ENCODE measurements around the gene SLC13A1. TPM values are rescaled to one million over a fixed set of nuclear protein-coding genes. Genes with fewer than 3 reads are reported as not detected.

The SLC13A1 gene
- polyA plus RNA-seq, 4 donors, result 0.25 to 21.4 (median 18.1) TPM

DNA sequence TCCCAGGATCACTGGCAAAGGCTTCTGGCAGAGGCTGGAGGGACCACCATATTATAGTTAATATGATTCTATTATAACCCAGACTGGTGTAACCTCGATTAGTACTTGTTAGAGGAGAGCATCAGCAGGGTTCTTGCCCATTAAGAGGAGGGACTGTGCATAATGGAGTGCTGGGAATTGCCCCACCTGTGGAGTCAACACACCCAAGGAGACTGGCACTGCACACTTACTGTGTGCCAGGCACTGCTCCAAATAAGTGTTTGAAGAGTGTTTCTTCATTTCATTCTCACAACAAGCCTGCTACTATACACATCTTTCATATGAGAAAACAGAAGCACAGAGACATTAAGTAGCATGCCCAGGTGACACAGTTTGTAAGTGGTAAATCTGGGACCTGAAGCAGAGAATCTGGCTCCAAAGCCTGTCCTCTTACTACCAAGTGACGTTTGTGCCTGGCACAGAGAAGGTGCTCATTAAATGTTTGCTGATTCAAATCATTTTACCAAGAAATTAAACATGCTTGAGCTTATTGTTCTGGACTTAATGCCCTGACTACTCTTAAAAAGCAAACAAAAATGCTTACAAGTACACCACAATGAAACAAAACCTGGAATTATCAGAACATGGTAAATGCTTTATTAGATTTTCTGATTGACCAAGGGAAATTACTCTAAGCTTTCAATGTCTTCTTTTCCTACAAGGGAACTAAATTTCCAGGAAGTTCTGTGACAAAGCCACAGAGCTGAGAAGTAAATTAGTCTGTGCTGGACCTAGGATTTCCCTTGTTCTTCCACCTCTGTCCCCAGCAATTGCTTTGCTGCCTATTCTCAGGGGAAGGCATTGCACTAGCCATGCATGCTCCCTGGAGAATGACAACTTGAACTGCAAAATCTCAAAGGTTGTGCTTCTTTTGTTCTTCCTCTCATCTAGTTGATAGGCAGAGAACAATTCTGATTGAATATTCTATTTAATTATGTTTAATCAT is 809 bp downstream of the SLC13A1 start:
- no peak for DNase-seq (ENCODE audit: low read depth in 4 of 4, low spot score in 3 of 4)

DNA sequence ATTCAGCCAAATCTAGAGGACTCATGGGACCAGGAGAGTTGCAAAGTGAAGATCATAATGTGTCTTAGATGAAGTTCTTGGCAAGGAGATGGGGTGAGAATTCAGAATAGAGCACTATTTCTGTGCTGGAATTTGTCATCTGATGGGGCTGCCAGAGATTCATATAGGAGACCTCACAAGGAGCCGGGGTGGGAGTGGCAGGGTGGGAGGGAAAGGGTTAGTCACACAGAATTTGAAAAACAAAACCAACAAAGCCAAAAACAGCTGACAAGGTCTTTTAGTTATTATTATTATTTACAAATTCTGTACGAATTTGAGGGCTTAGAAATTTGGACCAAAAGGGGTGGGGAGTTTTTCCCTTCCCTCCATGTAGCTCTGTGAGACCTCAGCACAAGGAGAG is 1.7 kb downstream of the SLC13A1 start:
- no peak for DNase-seq (ENCODE audit: low read depth in 4 of 4, low spot score in 3 of 4)

DNA sequence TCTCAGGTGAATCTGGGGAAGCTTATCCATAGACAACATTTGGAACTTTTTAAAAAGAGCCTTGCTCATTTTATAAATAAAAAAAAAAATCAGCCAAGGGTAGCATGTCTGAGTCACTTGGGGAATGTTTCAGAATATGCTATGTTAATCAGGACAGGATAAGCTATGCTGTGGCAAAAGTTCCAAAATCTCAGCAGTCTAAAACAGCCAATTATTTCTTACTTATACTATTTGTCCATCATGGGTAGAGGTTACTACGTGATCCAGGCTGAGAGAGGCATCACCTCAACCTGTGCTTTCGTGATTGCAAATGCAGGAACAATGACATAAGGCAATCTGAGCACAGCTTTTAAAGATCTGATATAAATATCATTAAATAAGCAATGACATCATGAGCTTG is 6.5 kb downstream of the SLC13A1 start:
- no peak for DNase-seq (ENCODE audit: low read depth in 4 of 4, low spot score in 3 of 4)

DNA sequence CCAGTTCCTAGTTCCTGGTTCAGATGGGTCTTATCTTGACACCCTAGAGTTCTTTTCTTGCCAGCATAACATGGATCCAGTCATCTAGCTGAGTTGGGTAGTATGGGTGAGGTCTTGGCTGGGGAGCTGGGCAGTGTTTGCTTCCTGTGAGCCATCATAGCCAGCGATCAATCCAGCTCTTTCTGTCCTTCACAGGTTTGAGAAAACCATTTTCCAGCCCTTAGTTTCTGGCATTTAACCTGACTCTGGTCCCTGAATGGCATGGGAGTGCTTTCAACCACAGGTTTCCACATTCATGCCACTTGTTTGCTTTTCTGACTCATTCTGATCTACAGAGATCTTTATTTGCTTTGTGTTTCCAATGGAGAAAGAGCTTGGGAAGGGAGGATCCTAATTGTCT is 8.6 kb downstream of the SLC13A1 start:
- no peak for DNase-seq (ENCODE audit: low read depth in 4 of 4, low spot score in 3 of 4)

DNA sequence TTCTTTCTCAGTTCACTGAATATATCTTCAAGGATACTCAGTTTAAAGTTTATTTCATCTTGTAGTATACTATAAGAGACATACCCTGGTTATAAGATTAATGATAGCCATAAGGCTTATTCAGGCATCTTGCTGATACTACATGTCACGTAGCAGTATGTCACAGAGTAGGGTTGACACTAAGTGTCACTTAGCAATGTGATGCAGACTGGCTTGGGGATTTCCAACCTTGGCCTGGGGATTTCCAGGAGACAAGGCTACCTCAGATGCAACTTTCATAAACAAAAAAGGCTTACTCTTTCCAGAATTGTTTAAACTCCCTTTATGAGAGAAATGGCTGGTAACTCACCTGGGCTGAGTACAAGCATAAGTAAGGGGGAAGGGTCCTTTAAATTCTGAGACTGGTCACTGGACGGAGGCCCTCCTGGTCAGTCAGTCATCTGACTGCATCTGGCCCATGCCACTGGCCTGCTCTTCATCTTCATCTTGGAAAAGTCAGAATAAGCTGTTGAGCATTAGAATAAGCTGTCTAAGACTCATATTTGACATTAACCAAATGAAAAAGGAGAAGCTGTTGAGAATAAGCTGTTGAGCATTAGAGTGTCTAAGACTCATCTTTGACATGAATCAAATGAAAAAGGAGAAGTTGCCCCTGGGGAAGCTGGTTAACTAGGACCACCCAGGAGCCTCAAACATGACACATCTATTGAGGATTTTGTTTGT is 9.5 kb downstream of the SLC13A1 start:
- no peak for DNase-seq (ENCODE audit: low read depth in 4 of 4, low spot score in 3 of 4)

DNA sequence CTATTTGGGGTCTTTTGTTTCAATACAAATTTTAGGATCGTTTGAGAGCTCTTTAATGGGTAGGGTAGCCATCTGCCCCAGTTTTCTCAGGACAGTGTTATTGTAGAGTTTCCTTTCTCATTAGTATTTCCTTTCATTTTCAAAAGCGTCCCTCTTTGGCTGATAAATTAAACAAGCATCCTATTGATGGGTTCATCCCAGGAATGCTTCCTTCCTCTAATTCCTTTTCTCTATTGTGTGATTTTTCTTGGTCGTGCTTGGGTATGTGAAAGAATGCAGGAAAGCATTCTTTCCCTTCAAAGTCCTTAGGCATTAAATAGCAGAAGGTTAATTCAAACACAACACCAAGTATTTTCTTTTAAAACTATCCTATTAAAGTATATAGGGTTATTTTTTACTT is 14.0 kb downstream of the SLC13A1 start:
- DNase-seq (ENCODE audit: low read depth in 4 of 4, low spot score in 3 of 4), result no peak

DNA sequence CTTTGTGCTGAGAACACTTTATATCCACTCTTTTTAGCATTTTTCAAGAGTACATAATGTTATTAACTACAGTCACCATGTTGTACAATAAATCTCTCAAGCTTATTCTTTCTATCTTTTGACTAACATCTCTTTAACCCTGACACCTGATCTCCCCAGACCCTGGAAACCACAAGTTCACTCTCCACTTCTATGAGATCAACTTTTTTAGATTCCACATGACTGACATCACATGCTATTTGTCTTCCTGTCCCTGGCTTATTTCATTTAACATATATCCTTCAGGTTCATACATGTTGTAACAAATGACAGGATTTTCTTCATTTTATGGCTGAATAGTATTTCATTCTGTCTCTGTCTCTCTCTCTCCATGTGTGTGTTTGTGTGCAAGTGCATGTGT is 15.5 kb downstream of the SLC13A1 start:
- DNase-seq (ENCODE audit: low read depth in 4 of 4, low spot score in 3 of 4), result no peak

DNA sequence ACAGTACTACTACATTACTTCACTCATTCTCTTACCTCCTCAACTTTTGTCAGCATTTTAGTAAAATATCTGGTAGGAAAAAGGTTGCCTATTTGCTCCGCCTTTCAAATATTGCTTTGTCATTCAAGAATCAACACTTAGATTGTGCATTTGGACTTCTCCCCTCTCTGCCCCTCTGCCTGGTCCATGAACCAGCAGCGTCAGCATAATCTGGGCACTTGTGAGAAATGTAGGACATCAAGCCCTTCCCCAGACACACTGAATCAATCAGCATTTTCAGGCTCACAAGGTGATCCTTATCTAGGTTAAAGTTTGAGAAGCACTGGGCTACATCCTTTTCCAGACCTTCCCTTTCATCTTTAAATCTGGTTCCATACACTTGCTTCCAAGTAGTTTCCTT is 16.3 kb downstream of the SLC13A1 start:
- DNase-seq (ENCODE audit: low read depth in 4 of 4, low spot score in 3 of 4), result no peak

DNA sequence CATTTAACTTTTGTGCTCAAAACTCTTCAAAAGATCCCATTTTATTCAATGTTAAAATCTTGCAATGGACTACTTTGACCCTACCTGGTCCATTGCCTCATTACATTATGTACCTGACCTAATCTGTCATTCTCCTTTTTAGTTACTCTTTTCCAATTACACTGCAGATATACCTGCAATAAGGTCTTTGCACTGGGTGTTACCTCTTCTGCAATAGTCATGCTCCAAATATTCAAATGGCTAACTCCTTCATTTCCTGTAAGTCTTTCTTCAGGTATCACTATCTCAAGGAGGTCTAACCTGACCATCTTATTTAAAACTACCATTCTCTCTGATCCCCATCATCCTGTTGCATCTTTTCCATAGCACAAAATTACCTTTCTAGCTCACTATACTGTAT is 22.3 kb downstream of the SLC13A1 start:
- no peak for DNase-seq (ENCODE audit: low read depth in 4 of 4, low spot score in 3 of 4)

DNA sequence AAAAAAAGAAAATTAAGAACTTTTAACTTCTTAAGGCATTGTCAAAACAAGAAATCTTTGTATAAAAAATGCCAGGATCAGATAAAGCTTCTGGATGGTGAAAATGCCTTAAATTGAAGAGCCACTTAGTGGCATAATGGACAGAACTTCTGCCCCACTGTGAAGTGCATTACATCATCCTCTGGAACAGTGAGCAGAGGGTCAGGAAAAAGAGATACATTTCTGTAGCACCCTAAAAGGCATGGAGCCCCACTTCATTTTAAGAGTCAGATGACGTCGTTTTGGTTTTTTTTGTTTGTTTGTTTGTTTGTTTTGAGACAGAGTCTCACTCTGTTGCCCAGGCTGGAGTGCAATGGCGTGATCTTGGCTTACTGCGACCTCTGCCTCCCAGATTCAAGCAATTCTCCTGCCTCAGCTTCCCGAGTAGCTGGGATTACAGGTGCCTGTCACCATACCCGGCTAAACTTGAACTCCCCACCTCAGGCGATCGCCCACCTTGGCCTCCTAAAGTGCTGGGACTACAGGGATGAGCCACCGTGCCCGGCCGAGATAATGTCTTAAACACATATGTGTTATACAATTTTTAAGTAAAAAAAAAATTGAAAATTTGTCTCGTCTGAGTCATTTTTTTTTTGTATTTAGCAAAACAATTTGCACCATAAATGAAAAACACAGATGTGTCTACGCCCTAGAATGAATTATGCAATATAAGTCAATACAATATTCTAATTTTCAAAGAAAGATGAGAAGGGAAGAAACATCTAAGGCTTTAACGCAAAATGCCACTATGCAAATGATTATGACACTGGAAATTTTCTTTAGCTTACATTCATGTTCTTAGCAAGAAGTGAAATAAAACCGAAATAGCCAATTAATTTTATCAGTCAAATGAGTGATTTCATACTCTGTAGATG is 29.2 kb downstream of the SLC13A1 start:
- DNase-seq (ENCODE audit: low read depth in 4 of 4, low spot score in 3 of 4), result no peak

DNA sequence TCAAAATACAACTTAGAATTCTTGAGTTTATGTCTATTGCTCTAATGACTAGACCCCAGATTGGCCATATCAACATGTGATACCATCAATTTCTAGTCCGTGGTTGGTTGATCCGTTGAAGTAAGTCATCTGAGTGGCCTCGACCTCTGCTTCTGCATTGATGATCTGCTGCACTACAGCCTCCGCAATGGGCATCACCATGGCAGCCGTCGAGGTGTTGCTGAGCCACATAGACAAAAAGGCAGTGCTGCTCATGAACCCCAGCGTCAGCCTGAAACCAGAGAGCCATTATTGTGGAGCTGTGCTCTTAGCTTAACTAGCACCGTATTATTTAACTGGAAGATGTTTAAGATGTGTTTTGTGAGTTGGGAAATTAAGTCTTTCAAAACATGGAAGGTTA is 30.7 kb downstream of the SLC13A1 start:
- no peak for DNase-seq (ENCODE audit: low read depth in 4 of 4, low spot score in 3 of 4)

DNA sequence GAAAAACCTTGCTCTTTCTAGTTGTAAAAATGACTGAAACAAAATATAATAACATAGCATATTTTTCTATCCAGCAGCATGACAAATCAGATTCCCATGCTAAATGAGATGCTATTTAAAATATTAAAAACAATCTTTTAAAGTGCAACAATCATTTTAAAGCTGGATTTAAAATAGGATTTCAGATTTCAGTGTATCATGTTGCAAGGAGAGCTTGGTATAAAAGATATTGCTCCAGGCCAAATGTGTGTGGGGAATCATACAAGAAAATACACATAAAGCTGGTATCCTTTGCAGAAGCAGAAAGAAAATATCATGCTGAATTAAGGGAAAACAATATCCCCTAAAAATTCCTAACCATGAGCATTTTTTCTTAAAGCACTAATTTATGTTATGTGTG is 42.2 kb downstream of the SLC13A1 start:
- no peak for DNase-seq (ENCODE audit: low read depth in 4 of 4, low spot score in 3 of 4)

DNA sequence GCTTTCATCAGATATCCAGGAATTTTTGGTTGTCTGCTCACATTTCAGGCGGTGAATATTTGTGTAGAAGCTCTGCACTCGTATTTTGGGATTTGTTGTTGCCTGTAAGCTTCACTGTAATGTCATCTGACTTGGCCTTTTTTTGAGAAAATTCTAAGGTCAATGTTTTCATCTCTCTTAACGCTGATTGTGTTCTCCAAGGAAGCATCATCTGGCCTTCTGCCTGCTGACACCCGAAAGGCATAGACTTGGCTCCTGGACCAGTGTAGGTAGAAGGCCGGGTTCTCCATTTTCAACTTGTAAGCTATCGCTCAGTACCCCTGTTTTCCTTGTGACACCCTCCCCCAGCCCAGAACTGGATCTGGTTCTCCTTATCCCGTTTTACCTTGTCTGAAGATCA is 44.2 kb downstream of the SLC13A1 start:
- no peak for DNase-seq (ENCODE audit: low read depth in 4 of 4, low spot score in 3 of 4)

DNA sequence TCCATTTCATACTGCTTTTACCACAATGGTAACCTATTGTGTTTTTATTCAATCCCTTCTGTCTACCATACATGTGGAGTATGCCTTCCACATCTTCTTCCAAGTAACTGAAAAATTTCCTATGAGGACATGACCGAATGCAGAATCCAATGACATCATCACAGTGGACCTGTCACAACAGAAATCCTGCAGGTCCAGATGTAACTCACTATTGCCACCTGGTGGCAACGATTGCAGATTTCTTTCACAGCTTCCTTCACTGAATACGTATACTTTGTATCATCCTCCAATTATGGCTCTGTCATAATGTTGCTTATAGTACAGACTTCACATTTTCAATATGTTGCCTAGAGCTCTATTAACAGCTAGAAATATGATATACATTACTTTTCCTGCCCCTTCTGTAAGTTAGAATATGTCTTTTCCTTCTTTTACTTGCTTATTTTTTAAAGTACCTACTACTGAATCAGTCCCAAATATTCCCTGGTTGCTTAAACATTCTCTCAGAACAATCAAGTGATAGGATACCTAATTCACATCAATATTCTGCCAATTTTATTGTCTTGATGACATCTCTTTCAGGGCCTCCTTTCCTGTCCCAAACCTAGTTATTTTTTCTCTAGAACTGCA is 45.4 kb downstream of the SLC13A1 start:
- peak; percentile 33 to 72 (median 58) for DNase-seq (ENCODE audit: low read depth in 4 of 4, low spot score in 3 of 4)

DNA sequence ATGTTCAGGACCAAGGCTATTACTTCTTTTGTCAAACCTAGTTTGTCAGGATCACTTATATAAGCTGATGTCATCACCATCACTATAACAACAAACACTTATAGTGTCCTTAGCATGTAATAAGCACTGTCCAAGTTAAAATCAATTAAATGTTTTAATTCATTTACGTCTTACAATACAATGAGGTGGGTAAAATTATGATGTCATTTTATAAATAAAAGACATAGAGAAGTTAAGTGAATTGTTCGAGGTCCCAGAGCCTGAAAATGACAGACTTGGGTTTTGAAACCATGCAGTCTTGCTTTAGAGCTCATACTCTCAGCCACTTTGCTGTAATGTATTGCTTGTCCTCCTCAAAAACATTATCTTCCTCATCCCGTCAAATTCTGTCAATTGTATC is 48.3 kb downstream of the SLC13A1 start:
- DNase-seq (ENCODE audit: low read depth in 4 of 4, low spot score in 3 of 4), result no peak

DNA sequence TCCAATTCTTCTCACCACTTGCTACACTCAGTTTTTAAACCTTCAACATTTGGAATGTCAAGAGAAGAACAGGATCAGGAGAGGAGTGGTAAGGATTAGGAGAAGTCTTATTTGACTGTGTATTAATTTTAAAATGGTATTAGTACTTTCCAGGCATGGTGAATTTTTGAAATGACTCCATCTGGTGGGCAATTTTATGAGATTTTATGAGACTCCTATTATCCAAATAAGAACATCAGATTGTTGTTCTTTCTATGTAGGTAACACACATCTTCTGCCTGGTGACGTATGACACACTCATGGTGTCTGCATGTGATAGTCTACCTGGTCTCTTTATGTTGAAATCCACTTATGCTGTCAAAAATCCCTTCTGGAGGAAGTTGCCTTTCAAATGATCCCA is 51.0 kb downstream of the SLC13A1 start:
- DNase-seq (ENCODE audit: low read depth in 4 of 4, low spot score in 3 of 4), result no peak

DNA sequence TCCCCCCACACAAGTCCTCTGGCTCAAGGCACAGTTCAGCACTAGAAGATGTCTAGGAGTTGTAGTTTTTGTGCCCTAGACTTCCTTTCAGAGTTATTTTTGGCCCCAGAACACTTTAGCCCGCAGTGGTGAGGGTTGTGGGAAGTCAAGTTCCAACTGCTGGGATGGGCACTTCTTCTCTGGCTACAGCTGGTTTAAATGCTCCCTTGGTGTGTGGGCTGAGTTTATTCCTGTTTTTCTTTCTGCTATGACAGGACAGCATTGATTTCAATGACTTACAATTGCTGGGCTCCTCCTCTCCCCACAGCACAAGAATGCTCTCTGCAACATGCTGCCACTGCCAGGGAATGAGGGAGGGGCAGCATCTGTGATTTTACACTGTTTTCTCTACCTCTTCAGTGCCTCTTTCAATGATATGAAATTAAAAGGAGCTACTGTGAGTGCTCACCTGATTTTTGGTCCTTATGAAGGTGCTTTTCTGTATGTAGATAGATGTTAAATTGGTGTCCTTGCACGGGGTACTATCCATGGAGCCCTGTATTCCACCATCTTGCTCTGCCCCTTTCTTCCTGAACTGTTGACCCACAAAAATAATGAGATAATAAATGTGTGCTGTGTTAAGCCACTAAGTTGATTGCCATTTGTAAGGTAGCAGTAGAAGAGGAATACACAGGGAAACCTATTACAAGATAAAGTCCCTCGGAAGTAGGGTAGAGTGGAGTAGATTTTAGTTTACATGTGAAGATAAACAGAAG is 56.3 kb downstream of the SLC13A1 start:
- no peak for DNase-seq (ENCODE audit: low read depth in 4 of 4, low spot score in 3 of 4)

DNA sequence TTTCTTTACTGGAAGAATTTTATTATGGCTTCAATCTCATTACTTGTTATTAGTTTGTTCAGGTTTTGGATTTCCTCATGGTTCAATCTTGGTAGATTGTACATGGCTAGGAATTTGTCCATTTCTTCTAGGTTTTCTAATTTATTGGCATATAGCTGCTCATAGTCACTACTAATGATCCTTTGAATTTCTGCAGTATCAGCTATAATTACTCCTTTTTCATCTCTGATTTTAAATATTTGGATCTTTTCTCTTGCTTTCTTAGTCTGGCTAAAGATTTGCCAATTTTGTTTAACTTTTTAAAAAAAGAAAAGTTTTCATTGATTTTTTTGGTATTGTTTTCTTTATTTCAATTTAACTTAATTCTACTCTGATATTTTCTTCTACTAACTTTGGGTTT is 59.2 kb downstream of the SLC13A1 start:
- no peak for DNase-seq (ENCODE audit: low read depth in 4 of 4, low spot score in 3 of 4)

DNA sequence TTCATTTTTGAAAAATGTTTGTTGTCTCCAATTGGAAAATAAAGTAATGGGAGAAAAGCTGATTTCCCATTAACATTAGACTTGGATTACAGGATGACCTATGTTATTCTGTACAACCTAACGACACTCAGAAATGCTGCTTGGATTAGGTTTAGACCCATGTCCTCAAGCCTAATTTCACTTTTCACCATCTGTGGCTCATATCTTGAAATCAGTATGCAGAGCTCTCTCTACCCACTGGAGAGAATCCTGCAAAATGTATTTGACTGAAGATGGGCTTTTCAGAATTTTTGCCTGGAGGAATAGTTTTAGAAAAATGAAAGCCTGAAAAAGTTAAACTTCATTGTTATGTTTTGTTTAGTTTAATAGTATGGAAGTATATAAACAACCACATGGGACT is 63.8 kb downstream of the SLC13A1 start:
- DNase-seq (ENCODE audit: low read depth in 4 of 4, low spot score in 3 of 4), result no peak

DNA sequence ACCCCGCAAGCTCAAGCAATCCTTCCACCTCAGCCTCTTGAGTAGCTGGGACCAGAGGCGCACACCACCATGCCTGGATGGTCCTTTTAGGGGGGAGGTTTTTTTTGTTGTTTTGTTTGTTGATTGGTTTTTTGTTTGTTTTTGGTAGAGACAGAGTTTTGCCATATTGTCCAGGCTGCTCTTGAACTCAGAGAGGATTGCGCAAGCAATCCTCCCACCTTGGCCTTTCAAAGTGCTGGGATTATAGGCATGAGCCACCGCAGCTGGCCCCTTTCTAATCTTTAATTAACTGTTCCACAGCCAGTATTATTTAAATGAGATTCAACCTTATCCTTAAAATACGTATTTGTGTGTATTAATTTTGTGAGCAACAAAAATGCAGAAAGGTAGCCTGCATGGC is 65.8 kb downstream of the SLC13A1 start:
- DNase-seq (ENCODE audit: low read depth in 4 of 4, low spot score in 3 of 4), result no peak
